Stomach (tissue), 4 donors: ENCODE results near the gene MAML1.

ENCODE experiments used
- EP300 ChIP-seq: sonication (generic); formaldehyde crosslinking; IDR thresholded peaks from one replicate; pipeline ENCODE4 v1.6.1; 2017; ENCODE audit warnings: antibody characterized with exemption
- POLR2AphosphoS5 ChIP-seq, 3 donors: sonication (generic); formaldehyde crosslinking; IDR thresholded peaks; one replicate each; pipeline ENCODE4 v1.6.1; 2016; ENCODE audit warnings: antibody characterized with exemption in 3 of 3
- TF ChIP-seq, protein P1 (sequence below), 7 experiments: fragments of 450-650 bp in 4 of 7; fragments of 200-600 bp in 3 of 7; sonication (generic) in 3 of 7; IDR thresholded peaks; one replicate each; pipeline ENCODE4 v1.5.1; 2016 to 2019; ENCODE audit warnings: antibody characterized with exemption in 7 of 7, control low read depth in 2 of 7, mild to moderate bottlenecking in 1 of 7

GRCh38 chr5:179814090-179814489, 81.5 kb downstream of the MAML1 start:
- TF ChIP-seq, protein P1, sequence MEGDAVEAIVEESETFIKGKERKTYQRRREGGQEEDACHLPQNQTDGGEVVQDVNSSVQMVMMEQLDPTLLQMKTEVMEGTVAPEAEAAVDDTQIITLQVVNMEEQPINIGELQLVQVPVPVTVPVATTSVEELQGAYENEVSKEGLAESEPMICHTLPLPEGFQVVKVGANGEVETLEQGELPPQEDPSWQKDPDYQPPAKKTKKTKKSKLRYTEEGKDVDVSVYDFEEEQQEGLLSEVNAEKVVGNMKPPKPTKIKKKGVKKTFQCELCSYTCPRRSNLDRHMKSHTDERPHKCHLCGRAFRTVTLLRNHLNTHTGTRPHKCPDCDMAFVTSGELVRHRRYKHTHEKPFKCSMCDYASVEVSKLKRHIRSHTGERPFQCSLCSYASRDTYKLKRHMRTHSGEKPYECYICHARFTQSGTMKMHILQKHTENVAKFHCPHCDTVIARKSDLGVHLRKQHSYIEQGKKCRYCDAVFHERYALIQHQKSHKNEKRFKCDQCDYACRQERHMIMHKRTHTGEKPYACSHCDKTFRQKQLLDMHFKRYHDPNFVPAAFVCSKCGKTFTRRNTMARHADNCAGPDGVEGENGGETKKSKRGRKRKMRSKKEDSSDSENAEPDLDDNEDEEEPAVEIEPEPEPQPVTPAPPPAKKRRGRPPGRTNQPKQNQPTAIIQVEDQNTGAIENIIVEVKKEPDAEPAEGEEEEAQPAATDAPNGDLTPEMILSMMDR (IDR thresholded peaks at IDR 0.05), result no peak
- TF ChIP-seq EP300 (no peak), POLR2AphosphoS5 (IDR thresholded peaks at IDR 0.05) (no peak)
